GM23248 (cell line): Measurements from ENCODE around the gene TGFBI. TPM values are rescaled to one million over a fixed set of nuclear protein-coding genes. Genes with fewer than 3 reads are reported as not detected.
A peak's percentile ranks its signal among the peaks of the same experiment; 100 is the strongest.

Source experiments
- DNase-seq: peaks from one replicate; pipeline ENCODE4 v3.0.0-alpha.2; 2015
- H2AFZ ChIP-seq: fragments of 200-600 bp; sonication (generic); 2 replicates; pipeline ENCODE4 v1.6.1; 2016; ENCODE audit warnings: antibody characterized with exemption
- H3F3A ChIP-seq: fragments of 200-600 bp; sonication (generic); 2 replicates; pipeline ENCODE4 v1.6.1; 2016; ENCODE audit warnings: mild to moderate bottlenecking, antibody characterized with exemption, mixed run types; ENCODE audit not compliant: insufficient read depth
- H3K27ac ChIP-seq: fragments of 200-600 bp; sonication (generic); 2 replicates; pipeline ENCODE4 v1.5.1; 2016; ENCODE audit warnings: mild to moderate bottlenecking
- H3K27me3 ChIP-seq: fragments of 200-600 bp; sonication (generic); replicated peaks from 2 replicates; pipeline ENCODE4 v1.6.1; 2016; ENCODE audit warnings: mild to moderate bottlenecking; ENCODE audit not compliant: insufficient read depth
- H3K36me3 ChIP-seq: fragments of 200-600 bp; sonication (generic); 2 replicates; pipeline ENCODE4 v1.6.1; 2016; ENCODE audit warnings: low read depth, mild to moderate bottlenecking
- H3K4me1 ChIP-seq: fragments of 200-600 bp; sonication (generic); 2 replicates; pipeline ENCODE4 v1.6.1; 2016; ENCODE audit warnings: mild to moderate bottlenecking; ENCODE audit not compliant: insufficient read depth
- H3K4me2 ChIP-seq: fragments of 200-600 bp; sonication (generic); one replicate; pipeline ENCODE4 v1.6.1; 2016; ENCODE audit warnings: mild to moderate bottlenecking; ENCODE audit not compliant: unreplicated experiment
- H3K4me3 ChIP-seq: fragments of 200-600 bp; sonication (generic); 2 replicates; pipeline ENCODE4 v1.5.1; 2016; ENCODE audit warnings: mild to moderate bottlenecking
- H3K79me2 ChIP-seq: fragments of 200-600 bp; sonication (generic); 2 replicates; pipeline ENCODE4 v1.6.1; 2016; ENCODE audit warnings: mild to moderate bottlenecking; ENCODE audit not compliant: insufficient read depth
- H3K9ac ChIP-seq: fragments of 200-600 bp; sonication (generic); 2 replicates; pipeline ENCODE4 v1.6.1; 2016; ENCODE audit warnings: mild to moderate bottlenecking
- H3K9me2 ChIP-seq: fragments of 200-600 bp; sonication (generic); 2 replicates; pipeline ENCODE4 v1.6.1; 2016; ENCODE audit warnings: mixed run types, mild to moderate bottlenecking, moderate library complexity; ENCODE audit not compliant: insufficient read depth
- H3K9me3 ChIP-seq: fragments of 200-600 bp; sonication (generic); one replicate; pipeline ENCODE4 v1.6.1; 2017; ENCODE audit warnings: low read depth
- H4K20me1 ChIP-seq: fragments of 200-600 bp; sonication (generic); 2 replicates; pipeline ENCODE4 v1.6.0; 2016; ENCODE audit not compliant: insufficient read depth
- EZH2 ChIP-seq: fragments of 200-600 bp; sonication (generic); IDR thresholded peaks from 2 replicates; pipeline ENCODE4 v1.6.1; 2018; ENCODE audit warnings: antibody characterized with exemption, mild to moderate bottlenecking; ENCODE audit not compliant: insufficient read depth, poor library complexity, severe bottlenecking
- EZH2phosphoT487 ChIP-seq: fragments of 200-600 bp; sonication (generic); IDR thresholded peaks from 2 replicates; pipeline ENCODE4 v1.6.1; 2018; ENCODE audit warnings: antibody characterized with exemption, moderate library complexity, mild to moderate bottlenecking, low read depth; ENCODE audit not compliant: insufficient read depth
- WGBS, 2 experiments: methylation state at CpG; one replicate each; pipeline ENCODE4 v1.1.6; 2015 to 2017; ENCODE audit warnings: low lambda C conversion rate in 2 of 2, low coverage in 1 of 2; ENCODE audit errors: missing lambda C conversion rate in 2 of 2; 5-methylcytosine and 5-hydroxymethylcytosine counted together
- in situ Hi-C: fragments of 300-500 bp; cut with MboI; formaldehyde crosslinking; loops from 2 replicates; pipeline ENCODE4 v1.15.0; 2020
- polyA plus RNA-seq: library from polyadenylated mRNA; unstranded; fragments of >200 nt; fragmentation: Nextera tagmentation; extraction: Ambion mirVana; gene quantifications from 2 replicates; pipeline ENCODE4 v1.2.1, GENCODE V29; 2016
- total RNA-seq: library from RNA; depleted of rRNA; stranded (reverse); fragments of >200 nt; shearing (Covaris generic); gene quantifications from 2 replicates; pipeline ENCODE4 v1.2.3, GENCODE V29; 2014

Gene TGFBI
- total and polyA plus RNA-seq, 2 experiments from 2014 or later: 7,109 to 7,159 TPM

- Histone ChIP-seq H3K9me2 (no peaks in the 10 kb centered on the region), H4K20me1 (no peaks in the 10 kb centered on the region), H3F3A (peaks cover 94% of the 10 kb centered on the region), H3K27ac (peak overlapping the region; percentile 92), H3K9me3 (no peaks in the 10 kb centered on the region), H3K27me3 (no peaks in the 10 kb centered on the region), H3K79me2 (no peaks in the 10 kb centered on the region), H3K36me3 (peaks cover 73% of the 10 kb centered on the region), H3K4me2 (peak overlapping the region; percentile 34), H3K4me3 (peak overlapping the region; percentile 13; the same call in 1 of the 2 replicates), H3K4me1 (peaks cover 69% of the 10 kb centered on the region), H3K9ac (peak overlapping the region; percentile 60), H2AFZ (no peak overlapping the region)
- 25 to 35% methylated on average over 7 of the region's 7 CpGs for WGBS, 2 experiments
- DNase-seq: peak; percentile 61
- in situ Hi-C loops: no loop called here
- TF ChIP-seq EZH2: no peak
- TF ChIP-seq EZH2phosphoT487: no peak
Measured at GRCh38 chr5:136054142-136055019, 25.6 kb downstream of the TGFBI start.

- no peak for DNase-seq
- Histone ChIP-seq H3K4me3 (no peak overlapping the region), H3K27ac (peak overlapping the region; percentile 92), H3K4me1 (peaks cover 80% of the 10 kb centered on the region), H3K9me3 (no peaks in the 10 kb centered on the region), H3K9ac (no peak overlapping the region), H3K4me2 (no peak overlapping the region), H3K9me2 (no peaks in the 10 kb centered on the region), H2AFZ (no peak overlapping the region), H3K36me3 (peaks cover 73% of the 10 kb centered on the region), H3F3A (peaks cover 94% of the 10 kb centered on the region), H3K27me3 (no peaks in the 10 kb centered on the region), H4K20me1 (no peaks in the 10 kb centered on the region), H3K79me2 (no peaks in the 10 kb centered on the region)
- WGBS, 2 experiments: 89 to 95% methylated on average over 14 of the region's 14 CpGs
- in situ Hi-C loops: no loop called here
- no peak for TF ChIP-seq EZH2phosphoT487
- TF ChIP-seq EZH2: no peak
Measured at GRCh38 chr5:136055612-136056309, 27.0 kb downstream of the TGFBI start.

GRCh38 chr5:136056336-136056735 is 27.5 kb downstream of the TGFBI start:
- H3K9ac ChIP-seq: peak overlapping the region; percentile 51; the same call in 1 of the 2 replicates
- no peak overlapping the region for H3K4me3 ChIP-seq
- no peaks in the 10 kb centered on the region for H3K79me2 ChIP-seq
- WGBS, 2 experiments: 90 to 92% methylated on average over 5 of the region's 5 CpGs
- no peak overlapping the region for H3K4me2 ChIP-seq
- no peak for TF ChIP-seq EZH2phosphoT487
- TF ChIP-seq EZH2: no peak
- H3K9me3 ChIP-seq: no peaks in the 10 kb centered on the region
- no peak overlapping the region for H2AFZ ChIP-seq
- H4K20me1 ChIP-seq: no peaks in the 10 kb centered on the region
- no peaks in the 10 kb centered on the region for H3K27me3 ChIP-seq
- H3K27ac ChIP-seq: peak overlapping the region; percentile 92
- no peak for DNase-seq
- H3K36me3 ChIP-seq: peaks cover 73% of the 10 kb centered on the region
- peaks cover 94% of the 10 kb centered on the region for H3F3A ChIP-seq
- in situ Hi-C loops: no loop called here
- H3K4me1 ChIP-seq: peaks cover 80% of the 10 kb centered on the region
- H3K9me2 ChIP-seq: no peaks in the 10 kb centered on the region

- Histone ChIP-seq H3K4me3 (no peak overlapping the region), H3K4me1 (peaks cover 80% of the 10 kb centered on the region), H3K4me2 (no peak overlapping the region), H3K79me2 (no peaks in the 10 kb centered on the region), H2AFZ (no peak overlapping the region), H3K9me2 (no peaks in the 10 kb centered on the region), H3K27me3 (no peaks in the 10 kb centered on the region), H4K20me1 (no peaks in the 10 kb centered on the region), H3F3A (peaks cover 94% of the 10 kb centered on the region), H3K9ac (peak overlapping the region; percentile 51), H3K36me3 (peaks cover 75% of the 10 kb centered on the region), H3K27ac (peak overlapping the region; percentile 92), H3K9me3 (no peaks in the 10 kb centered on the region)
- in situ Hi-C loops: no loop called here
- WGBS, 2 experiments: 88 to 89% methylated on average over 8 of the region's 8 CpGs
- no peak for TF ChIP-seq EZH2
- TF ChIP-seq EZH2phosphoT487: no peak
- DNase-seq: peak; percentile 39
Measured at GRCh38 chr5:136056771-136057335, 28.1 kb downstream of the TGFBI start.
